Activated CD4-positive, alpha-beta T cell treated with anti-CD3 and anti-CD28 coated beads for 4 hours (primary cell): ENCODE results near the gene RBP3.

ENCODE experiments used
- DNase-seq, 2 donors: peaks; one replicate each; pipeline ENCODE4 v3.0.0-alpha.2; 2020

Gene RBP3

DNA sequence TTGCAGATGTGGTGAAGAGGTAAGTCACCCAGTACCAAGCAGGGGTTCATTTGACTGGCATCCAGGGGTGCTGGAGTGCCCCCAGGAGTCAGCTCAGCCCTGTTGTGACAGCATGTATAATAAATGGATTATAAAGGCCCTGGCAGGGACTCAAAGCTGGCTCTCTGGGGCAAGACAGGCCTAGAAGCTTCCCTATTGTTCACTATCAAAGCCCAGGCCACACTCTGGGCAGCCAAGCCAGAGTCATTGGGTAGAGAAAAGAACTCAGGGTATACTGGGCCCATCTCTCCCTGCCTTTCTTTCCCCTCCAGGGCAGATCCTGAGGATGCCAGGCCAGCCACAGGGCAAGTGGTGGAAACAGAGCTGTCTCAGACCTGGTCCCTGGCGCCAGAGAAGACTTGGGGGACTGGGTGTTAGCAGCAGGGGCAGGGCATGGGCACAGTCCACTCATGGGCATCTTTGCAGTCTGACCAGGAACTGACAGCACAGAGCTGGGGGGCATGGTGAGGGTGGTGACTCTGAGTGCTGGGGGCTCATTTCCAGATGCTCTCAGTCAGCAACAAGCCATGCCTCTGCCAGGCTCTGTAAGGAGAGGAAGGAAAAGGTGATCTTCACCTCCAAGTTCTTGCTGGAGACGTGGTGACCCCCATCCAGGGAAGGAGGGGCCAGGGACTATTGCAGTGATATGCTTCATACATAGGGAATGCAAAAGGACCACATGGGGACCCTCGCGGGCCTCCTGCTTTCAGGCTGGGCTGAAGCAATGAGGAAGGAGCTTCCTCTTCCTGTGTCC is 11.7 kb downstream of the RBP3 start:
- no peak for DNase-seq

DNA sequence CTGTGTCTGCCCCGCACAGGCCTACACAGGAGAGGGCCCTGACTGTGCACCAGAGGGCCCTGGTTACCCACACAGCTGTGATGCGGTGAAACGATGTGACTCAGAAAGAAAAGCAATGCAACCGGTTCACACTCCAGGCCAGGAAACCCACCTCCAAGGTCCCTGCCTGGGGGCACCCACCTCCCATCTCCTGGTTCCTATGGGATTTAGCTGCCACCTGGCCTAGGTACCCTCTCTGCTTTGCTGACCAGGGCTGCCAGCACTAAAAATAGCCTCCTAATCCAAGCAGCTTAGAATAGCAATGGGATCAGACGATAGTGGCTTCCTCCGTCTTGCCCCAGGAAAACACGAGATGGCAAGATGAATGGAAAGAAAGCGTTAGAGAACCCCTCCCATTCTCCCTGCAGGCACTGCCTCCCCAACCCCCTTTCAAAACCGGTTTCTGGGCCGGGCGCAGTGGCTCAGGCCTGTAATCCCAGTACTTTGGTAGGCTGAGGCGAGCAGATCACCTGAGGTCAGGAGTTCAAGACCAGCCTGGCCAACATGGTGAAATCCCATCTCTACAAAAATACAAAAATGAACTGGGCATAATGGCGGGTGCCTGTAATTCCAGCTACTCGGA is 12.4 kb downstream of the RBP3 start:
- no peak for DNase-seq

GRCh38 chr10:47361293-47361692 is 13.1 kb downstream of the RBP3 start:
- DNase-seq, result no peak

- no peak for DNase-seq
Observed at GRCh38 chr10:47362199-47362598, 14.0 kb downstream of the RBP3 start.

DNA sequence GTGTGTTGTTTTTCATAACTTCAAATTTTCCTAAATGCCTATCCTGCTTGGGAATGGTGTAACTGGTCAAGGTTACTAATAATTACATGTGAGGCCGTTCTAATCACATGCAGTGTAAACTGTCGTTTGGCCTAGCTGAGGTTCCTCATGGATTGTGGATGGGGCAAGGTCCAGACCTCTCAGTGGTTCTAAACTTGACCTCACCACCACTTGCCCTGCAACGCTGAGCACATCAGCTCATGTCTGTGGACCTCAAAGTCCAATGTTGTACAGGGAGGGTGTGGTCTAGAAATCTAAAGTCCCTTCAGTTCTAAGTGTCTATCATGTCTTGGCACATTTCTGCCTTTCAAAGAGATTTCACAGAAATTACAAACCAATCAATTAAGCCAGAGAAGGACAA is 15.6 kb downstream of the RBP3 start:
- no peak for DNase-seq

GRCh38 chr10:47364366-47364765 is 16.2 kb downstream of the RBP3 start:
- DNase-seq, result no peak

DNA sequence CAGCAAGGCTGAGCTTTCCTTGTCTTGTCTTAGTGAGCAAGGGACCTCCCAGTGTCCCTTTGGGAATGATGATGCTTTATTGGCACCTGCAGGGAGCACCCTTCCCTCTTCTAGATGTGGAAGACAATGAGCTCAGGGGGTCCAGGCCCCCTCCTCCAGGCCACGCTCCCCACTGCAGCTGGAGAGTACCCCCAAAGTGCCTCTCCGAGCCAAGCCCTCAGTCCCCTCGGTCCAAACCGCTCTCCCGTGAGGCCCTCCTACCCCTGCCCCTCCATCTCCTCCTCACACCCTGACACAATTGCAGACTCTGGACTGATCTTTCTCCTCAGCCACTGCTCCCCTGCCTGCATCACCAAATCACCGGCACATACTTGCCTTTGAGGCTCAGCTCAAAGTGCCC is 16.7 kb downstream of the RBP3 start:
- no peak for DNase-seq

- DNase-seq, result no peak
Observed at GRCh38 chr10:47365431-47366180, 17.4 kb downstream of the RBP3 start.

GRCh38 chr10:47366181-47366631 is 18.0 kb downstream of the RBP3 start:
- DNase-seq, result no peak

DNA sequence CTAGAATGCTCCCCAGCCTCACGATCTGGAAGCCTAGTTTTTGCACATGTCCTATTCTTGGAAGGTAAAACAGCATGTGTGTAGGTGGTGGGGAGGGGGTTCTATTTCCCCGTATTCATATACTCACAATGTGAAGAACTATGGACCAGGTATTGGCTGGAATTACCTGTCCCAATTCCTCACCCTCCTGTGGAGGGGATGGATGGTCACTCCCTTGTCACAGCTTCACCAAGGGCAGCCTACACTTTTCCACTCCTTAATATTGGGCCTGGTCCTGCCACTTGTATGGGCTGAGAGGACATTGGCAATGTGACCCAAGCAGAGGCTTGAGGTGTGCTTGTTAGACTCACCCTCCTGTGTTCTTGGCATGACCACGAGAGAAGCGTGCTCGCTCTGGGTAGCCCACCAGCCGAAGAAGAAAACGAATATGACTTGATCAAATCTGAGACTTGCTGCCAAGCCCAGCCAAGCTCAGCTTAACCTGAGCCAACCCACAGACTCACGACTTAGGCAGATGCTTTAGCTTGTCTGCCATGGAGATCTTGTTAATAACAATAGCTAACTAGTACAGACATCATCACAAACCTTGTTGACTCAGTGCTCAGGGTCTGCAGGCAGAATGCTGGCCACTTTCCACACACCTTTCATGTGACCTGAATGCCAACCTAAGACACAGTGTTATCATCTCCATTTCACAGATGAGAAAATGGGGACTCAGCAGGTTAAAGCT is 18.7 kb downstream of the RBP3 start:
- no peak for DNase-seq

DNA sequence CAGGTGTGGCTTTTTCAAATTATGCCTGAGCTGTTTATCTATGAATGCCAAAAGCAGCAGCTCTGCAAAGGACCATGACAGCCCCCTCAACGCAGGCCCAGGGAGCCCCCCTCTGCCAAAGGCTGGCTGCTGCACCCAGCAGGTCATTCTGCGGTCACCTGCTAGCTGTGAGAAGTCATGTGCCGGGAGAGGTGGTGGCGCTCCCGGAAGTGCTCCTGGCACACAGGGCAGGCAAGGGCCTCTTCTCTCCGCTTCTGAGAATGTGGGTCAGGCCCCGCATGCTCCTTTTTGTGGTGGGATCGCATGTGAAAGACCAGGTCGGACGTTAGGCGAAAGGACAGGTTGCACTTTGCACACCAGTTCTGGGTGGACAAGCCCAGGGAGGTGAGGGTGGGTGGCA is 19.5 kb downstream of the RBP3 start:
- DNase-seq, result no peak

DNA sequence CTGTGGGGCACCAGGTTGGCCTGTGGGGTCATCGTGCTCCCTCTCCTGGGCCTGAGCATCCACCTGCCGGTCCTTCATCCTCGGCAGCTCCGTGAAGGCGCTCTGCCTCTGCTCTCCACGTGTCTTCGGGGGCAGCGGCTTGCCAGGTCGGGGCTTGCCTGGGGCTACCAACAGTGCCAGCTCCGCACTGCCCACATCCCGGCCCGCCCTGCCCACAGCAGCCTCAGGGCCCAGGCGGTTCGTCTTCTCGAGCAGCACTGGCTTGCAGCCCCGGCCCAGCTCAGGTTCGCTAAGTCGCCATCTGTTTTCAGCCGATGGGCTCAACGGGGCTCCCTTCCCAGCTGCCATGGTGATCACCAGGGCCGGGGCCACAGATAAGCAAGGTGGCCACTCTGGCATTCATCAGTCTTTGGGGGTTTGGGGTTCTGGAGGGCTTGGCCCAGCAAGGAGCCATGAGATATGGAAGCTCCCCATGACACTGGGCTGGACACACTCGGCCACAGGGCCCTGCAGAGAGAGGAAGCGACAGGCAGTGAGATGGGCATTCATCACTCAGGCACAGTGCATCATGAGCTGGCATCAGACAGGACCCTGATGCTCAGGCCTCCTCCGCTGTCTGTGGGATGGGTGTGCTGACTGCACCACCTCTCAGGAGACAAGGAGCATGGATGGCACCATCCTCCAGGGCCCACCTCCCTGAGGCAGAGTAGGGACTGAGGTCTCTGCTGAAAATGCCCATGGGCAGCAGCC is 20.4 kb downstream of the RBP3 start:
- DNase-seq, result no peak

DNA sequence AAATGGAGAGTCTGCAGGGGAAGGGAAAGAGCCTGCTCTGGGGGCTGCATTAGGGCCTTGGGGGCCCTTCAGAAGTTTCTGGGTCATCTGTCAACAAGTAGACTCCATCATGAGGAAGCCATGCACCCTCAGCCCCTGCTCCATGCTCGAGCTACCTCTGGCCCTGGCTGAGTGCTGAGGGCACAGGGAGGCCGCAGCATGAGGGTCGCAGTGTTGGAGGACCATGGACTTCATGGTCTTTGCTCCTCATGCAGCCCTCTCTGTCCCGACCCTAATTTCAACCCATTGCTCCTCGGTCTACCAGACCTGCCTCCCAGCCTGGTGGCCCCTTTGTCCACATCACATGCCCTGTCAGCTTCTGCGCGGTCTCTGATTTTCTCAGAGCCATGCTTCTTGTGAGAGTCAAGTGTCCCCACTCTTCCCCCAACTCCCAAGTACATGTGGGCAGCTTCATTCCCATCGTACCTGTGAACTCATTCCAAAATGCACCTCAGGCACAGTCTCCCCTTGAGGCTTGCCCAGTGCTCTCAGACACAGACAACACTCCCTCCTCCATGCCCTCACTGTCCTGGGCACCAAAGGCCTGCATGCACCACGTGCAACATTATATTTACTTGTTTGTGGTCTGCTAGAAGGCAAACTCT is 21.2 kb downstream of the RBP3 start:
- no peak for DNase-seq

DNA sequence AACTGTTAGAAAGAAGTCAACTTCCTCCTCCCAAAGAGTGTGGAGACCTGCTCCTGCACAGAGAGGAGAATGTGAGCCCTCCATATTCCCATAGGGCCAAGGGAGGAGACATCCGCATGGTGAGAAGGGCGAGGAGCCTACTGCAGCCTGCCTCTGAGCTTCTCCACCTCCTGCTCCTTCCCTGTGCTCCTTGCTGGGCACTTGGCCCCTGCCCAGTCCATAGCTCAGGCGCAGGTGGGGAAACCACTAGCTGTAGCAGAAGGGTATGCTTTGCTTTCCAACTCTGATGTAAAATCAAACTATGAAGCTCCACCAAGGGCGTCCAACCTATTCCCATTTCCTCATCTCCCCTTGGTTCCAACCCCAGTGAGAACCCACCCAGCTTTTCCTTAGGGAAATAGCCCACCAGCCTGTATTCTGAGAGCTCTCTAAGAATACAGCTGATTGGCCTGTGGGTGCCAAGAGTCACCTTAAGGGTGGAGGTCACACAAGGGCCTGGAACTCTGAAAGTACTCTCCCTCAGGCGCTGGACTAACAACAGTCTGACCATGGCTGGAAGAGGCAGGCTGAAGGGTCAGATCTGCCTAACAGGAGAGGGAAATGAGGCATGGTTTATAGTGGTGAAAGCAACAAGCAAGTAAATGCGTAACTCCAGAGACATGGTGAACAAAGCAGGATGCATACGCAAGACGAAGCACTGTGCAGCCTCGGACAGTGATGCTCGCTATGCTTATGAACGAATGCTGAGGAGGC is 22.0 kb downstream of the RBP3 start:
- no peak for DNase-seq

GRCh38 chr10:47370878-47371277 is 22.7 kb downstream of the RBP3 start:
- DNase-seq, result no peak

- no peak for DNase-seq
Observed at GRCh38 chr10:47371629-47372485, 23.7 kb downstream of the RBP3 start.

GRCh38 chr10:47372726-47373125 is 24.6 kb downstream of the RBP3 start:
- no peak for DNase-seq

- DNase-seq, result no peak
Observed at GRCh38 chr10:47374611-47375536, 26.7 kb downstream of the RBP3 start.
